Suppressor macrophage treated with lipopolysaccharide for 4 hours (primary cell): ENCODE results near the gene CLK4.

Experiments used
- DNase-seq: peaks from one replicate; pipeline ENCODE4 v3.0.0-alpha.2; 2020

CLK4 gene

GRCh38 chr5:178626484-178627258 lies at the start of gene CLK4:
TSS of gene CLK4 (minus strand) at chr5:178627050. CDS start at chr5:178623416, 3,634 bp downstream.
- DNase-seq = peak; percentile 98

DNA sequence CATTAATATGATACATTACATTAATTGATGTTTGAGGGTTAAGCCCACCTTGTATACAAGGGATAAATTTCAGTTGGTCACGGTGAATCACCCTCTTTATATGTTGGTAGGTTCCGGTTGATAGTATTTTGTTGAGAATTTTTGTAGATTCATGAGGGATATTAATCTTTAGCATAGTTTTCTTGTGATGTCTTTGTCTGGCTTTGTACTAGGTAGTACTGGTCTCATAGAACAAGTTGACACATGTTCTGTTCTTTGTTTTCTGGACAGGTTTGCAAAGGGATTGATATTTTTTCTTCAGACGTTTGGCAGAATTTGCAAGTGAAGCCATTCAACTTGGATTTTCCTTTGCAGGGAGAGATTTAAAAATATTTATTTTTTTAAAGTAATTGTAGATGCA lies 49.1 kb upstream of the CLK4 start:
- DNase-seq = no peak

- DNase-seq = no peak
These were observed 47.5 kb upstream of the CLK4 start for GRCh38 chr5:178674334-178674733.

GRCh38 chr5:178673801-178674295 lies 47.0 kb upstream of the CLK4 start:
- DNase-seq = no peak

GRCh38 chr5:178672630-178673029 lies 45.8 kb upstream of the CLK4 start:
- peak; percentile 47 for DNase-seq

- DNase-seq = no peak
These were observed 44.8 kb upstream of the CLK4 start for GRCh38 chr5:178671602-178672144.

DNA sequence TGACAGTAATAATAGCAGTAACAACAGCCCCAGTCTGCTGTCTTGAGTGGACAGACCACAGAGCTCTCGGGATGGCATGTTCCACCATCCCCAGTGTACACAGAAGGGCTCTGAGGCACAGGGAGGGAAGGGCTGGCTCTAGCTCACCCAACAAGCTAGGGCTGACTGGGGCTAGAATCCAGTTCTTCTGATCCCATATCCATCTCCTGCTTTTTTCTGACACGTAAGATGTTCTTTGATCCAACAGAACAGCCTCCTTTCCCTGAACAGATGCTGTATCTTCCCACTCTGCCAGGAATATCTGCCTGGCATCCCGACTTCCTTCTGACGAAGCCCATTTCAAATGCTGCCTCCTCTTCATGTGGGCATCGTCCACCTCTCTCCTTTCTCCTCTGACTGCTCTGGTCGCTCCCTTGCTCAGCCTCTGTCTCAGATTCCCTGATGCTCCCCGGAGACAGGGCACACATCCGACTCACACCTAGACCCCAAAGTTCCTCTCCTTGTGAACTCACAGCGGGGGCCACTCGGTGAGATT lies 43.6 kb upstream of the CLK4 start:
- no peak for DNase-seq

GRCh38 chr5:178668579-178668978 lies 41.7 kb upstream of the CLK4 start:
- peak; percentile 27 for DNase-seq

GRCh38 chr5:178667688-178668087 lies 40.8 kb upstream of the CLK4 start:
- DNase-seq = no peak

DNA sequence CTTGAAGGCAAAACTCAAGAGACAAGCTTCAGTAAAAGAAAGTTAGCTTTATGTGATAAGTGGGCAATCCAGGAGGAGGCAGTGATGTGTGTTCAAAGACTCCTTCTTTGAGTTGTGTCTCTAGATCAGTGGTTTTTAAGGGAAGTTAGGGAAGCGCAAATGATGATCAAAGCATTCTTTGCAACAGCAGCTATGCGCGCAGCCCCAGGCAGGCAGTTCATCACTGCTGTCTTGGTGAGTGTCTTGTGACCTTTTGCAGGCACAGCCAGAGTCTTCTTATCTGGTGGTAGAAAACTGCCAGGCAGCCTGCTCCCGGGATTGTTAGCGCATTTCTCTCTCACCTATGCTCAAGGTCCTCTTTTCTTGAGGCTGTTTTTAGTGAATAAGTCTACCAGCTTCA lies 40.3 kb upstream of the CLK4 start:
- no peak for DNase-seq

- no peak for DNase-seq
These were observed 37.3 kb upstream of the CLK4 start for GRCh38 chr5:178664141-178664540.

GRCh38 chr5:178662541-178662860 lies 35.7 kb upstream of the CLK4 start:
- DNase-seq = no peak

DNA sequence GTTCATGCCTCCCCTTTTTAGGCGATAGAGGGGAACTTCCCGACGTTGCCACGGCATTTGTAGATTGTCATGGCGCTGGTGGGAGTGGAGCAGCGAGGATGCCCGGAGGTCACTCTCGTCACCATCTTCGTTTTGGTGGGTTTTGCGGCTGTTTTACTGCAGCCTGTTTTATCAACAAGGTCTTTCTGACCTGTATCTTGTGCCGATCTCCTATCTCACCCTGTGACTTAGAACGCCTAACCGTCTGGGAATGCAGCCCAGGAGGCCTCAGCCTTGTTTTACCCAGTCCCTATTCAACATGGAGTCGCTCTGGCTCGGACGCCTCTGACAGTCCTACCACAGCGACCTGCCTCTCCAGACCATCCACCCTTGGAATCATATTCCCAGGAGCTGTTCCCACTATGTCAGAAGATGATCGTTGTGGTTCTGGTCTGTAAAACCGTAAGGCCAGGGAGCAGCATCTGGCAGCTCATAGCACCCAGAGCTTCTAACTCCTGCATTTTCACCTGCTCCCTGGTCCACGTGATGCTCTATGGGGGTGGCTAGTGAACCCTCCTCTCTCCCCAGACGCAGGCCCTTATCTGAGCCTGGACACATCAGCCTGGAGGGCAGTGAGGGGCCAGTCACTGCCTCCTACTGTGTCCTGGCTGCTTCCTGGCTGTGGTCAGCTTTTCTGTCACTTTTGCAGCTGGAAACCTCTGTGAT lies 35.1 kb upstream of the CLK4 start:
- DNase-seq = no peak

DNA sequence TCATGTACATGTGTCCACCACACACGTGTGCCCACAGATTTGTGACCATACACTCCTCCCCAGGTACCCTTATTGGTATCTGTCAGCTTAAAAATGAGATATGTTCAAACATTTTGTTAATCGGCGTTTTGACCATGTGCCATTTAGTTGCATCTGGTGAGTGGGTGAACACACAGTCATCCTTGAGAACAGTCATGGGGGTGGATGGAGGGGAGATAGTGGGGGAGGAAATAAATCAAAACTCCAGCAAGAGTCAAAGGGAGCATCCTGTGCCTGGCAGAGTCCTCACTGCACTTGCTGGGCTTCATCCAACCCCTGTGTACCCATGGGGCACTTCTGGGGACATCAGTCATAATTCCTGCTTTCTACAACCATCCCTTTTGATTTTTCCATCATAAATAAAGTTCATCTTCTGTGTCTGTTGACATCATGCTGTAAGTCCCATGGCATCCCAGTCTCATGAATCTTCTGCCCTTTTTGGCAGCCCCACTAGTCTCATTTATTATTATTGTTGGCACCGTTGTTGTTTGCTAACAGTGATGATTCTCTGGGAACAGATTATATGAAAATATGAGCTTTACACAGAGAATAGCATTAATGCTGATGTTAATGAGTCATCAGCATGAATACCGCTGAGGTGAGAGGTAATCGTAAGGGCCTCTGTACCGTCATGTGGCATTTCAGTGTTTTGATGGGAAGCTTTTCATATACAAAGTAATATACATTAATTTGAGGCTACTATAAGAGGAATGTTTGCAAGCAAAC lies 24.4 kb upstream of the CLK4 start:
- DNase-seq = no peak

GRCh38 chr5:178650214-178650613 lies 23.4 kb upstream of the CLK4 start:
- DNase-seq = no peak

- DNase-seq = no peak
These were observed 22.7 kb upstream of the CLK4 start for GRCh38 chr5:178649580-178649979.

- no peak for DNase-seq
These were observed 18.1 kb upstream of the CLK4 start for GRCh38 chr5:178644826-178645545.

DNA sequence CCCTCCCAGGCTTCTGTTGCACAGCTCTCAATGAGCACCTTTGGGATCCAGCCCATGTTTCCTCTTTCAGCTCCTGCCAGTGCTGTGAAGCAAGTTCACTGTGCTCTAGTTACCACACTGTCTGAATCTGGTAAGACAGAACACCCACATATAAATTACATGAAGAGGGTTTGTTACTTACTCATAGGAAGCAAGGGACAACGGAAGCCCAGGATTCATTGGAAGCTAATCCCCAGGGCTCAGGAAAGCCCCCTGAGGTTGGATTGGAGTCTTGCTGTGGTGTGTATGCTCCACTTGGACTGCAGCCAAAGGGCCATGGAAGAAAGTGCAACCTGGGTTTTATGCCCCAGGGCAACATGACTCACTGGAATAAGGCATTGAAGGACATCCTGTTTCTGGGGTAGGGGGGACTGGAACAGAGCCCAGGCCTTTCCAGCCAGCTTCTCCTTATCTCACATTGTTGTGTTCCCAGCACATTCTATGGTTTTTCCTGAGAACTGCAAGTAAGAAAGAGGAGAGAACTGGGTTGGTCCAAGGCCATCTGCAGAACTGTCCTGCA lies 15.6 kb upstream of the CLK4 start:
- peak; percentile 35 for DNase-seq

DNA sequence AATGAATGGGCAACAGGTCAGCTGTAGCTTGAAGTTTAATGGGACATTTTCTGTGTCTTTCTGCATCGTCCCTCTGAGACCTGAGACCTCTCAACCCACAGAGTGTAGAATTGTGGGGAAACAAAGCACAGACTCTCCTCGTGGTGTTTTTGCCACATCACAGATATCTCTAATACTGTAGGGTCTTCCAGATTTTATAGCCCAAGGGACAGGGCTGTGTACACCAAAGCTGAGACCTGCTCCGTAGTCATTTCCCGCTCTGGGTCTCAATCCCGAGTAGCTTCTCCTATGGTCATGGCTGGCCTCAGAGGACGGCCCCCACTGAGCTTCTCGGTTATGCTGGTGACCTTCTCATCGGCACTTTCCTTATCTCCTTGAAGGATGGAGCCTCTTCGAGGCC lies 14.9 kb upstream of the CLK4 start:
- no peak for DNase-seq

- no peak for DNase-seq
These were observed 13.6 kb upstream of the CLK4 start for GRCh38 chr5:178640331-178641045.

DNA sequence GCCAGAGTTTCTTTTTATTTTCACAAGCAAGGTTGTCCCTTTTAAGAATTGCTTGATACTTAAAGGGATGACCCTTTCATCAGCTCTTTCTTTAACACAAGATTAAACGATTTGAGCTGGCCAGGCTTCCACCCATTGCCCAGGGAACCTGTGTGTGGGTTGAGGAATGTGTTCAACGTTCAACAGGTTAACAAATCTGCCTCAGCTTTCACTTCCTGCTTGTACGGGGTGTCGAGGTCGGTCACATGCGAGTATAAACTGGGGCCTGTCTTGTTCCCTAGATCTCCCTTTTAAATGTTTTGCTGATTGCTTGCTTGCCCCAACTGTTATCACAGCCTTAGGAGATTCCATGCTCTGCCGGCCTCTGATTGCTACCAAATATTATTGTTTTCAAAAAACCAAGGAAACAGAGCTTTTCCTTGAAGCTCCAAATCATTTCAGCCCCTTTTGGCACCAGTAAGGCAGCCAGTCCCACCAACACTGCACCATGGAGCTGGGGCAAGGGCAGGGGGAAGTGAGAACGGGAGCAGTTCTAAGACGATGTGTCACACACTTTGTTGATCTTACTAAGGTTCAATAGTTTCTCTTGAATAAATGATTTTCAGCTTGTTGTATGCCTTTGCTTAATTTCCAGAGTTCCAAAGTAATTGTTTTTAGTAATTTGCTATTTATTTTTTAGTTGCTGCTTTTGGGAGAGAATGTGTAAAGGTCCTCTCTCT lies 10.7 kb upstream of the CLK4 start:
- peak; percentile 34 for DNase-seq
